SK-N-DZ (cell line): ENCODE measurements around the gene NEK7. TPM values are rescaled to one million over a fixed set of nuclear protein-coding genes. Genes with fewer than 3 reads are reported as not detected.
"Not testable (repeated sequence)": the region's sequence is repeated elsewhere in the genome, so short reads cannot be mapped to it uniquely, and the experiment has no call there.

Experiments
- DNase-seq: peaks from one replicate; pipeline ENCODE4 v3.0.0-alpha.2; 2015; ENCODE audit warnings: low spot score
- polyA plus RNA-seq, 2 experiments: library from polyadenylated mRNA; depleted of rRNA; stranded (reverse); fragments of >200 nt; gene quantifications; 2 replicates each; pipeline ENCODE4 v1.2.3, GENCODE V29; 2014

The NEK7 gene
- 39.8 and 45.4 TPM in 2 replicates for polyA plus RNA-seq (2014; cell fraction: cytosol; rRNA removed)
- polyA plus RNA-seq (2014; cell fraction: nucleus; rRNA removed) = 32.5 and 37.3 TPM in 2 replicates

DNA sequence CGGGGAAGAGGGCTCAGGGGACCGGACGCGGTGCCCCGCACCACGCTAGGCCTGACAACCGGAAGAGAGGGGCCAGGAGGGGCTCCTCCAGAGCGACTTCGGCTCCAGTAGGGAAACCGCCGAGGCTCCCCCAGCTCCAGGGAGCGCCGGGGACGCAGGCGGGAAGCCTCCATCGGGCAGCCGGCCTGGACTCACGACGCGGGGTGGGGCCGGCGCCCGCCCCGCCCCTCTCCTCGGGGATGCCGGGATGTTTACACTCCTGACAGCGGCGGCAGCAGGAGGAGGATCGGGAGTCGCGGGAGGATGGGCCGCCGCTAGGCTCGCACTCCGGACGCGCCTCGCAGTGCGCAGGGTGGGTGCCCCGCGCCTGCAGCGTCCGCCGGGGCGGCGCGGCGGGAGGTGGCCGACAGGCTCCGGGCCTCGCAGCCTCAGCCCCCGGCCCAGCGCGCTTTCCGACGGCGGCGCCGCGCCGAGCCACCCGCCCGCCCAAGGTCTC is at the start of gene NEK7:
Gene NEK7 (plus strand): TSS at position 254 of the 496 bp plus-strand sequence. CDS start 75,583 bp downstream, outside the sequence.
- DNase-seq = peak; percentile 87

DNA sequence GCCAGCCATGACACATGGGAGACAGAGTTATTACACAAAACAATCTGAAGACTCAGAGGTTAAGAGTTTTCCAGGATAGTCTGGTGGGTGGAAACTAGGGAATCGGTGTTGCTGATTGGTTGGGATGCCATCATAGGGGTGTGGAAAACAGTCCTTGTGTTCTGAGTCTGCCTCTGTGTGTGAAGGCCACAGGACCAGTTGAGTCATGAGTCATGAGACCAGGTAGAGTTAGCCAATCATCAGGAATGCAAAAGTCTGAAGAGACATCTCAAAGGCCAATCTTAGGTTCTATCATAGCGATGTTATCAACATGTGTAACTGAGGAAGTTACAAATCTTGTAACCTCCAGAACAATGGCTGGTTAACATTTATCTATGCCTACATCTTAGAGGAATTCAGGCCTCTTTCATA is 49.7 kb upstream of the NEK7 start:
- DNase-seq = no peak

DNA sequence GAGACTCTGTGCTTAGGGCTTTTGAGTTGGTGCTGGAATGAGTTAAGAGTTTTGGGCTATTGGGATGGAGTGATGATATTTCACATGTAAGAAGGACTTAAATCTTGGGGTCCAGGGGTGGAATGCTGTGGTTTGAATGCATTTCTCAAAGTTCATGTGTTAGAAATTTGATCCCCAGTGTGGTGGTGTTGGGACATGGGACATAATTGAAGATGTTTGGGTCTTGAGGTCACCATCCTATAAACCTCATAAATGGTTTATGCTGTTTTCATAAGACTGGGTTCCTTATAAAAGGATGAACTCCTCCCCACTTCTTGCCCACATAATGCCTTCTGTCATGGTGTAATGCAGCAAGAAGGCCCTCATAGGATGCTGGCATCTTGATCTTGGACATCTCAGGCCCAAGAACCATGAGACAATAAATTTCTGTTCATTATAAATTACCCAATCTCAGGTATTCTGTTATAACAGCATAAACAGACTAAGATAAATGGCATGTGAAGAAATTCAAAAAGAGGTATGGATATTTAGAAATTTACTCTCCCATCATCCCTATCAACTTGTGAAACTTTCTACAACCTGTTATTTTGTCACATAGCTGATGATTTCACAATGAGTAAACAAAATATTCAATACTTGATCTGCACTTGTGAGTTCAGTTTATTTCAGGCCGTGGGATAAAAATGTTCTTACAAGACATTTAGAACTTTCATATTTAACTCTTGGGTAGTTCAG is 48.0 kb upstream of the NEK7 start:
- no peak for DNase-seq

DNA sequence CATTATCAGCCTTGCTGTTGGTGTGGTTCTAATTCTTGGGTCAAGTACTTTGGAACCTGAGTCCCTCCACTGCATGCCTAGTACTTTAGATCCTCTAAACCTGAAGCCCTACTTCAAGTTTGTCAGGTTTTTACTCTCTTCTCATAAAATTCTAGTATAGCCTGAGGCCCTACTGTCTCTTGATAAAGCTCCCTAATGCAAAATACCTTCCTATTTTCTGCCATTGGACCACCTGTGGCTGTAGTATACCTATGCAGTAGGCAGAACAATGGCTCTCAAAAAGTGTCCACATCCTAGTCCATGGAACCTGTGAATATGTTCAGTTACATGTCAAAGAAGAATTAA is 47.5 kb upstream of the NEK7 start:
- DNase-seq = no peak

DNA sequence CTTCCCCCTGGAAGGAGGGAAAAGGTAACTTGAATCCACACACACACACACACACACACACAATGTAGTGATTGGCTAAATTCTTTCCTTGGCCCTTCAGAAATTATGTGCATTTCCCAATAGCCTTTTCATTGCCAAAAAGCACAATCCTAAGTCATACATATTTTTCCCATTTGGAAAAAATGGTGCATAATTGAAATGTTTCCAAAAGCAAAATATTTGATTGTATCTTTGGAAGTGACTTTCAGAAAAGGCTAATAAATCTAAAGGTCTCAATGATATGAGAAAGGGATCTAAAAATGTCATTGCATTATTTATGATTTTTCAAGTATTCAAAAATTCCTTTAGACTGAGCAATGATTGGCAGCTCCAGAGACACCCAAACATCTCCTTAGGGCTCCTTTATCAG is 43.5 kb upstream of the NEK7 start:
- DNase-seq = no peak

DNA sequence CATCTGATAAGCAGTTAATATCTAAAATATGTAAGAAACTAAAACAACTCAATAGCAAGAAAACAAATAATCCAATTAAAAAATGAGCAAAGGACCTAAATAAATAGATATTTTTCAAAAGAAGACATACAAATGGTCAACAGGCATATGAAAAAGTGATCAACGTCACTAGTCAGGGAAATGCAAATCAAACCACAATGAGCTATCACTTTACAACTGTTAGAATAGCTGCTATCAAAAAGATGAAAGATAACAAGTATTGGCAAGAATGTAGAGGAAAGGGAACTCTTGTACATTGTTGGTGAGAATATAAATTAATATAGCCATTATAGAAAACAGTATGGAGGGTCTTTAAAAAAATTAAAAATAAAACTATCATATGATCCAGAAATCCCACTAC is 40.7 kb upstream of the NEK7 start:
- DNase-seq = no peak

DNA sequence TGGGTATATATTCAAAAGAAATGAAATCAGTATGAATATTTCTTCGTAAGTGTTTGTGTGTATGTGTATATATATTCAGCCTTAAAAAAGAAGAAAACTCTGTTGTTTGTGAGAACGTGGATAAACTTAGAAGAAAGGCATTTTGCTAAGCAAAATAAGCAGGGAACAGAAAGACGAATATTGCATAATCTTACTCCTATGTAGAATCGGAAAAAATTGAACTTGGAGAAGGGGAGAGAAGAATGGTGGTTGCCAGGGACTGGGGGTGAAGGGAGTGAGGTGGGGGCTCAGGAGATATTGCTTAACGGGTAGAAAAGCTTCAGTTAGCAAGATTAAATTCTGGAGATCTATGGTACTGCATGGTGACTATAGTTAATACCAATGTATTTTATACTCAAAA is 40.3 kb upstream of the NEK7 start:
- DNase-seq = no peak

DNA sequence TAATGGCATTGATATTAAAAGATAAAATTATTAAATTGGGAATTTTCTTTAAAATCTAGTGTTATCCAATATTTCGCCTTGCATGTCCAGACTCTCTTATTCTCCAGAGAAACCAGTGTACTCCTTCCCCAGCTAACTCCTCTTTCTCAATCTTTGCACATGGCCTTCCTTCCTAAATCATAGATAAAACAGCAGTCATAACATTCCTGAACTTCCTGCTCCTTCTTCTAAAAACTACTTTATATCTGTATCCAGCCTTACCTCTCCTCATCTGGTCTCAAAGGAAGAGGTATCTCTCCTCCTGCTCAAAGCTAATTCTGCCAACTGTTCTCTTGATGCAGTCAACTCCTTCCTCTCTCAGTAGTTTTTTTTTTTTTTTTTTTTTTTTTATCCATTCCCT is 39.5 kb upstream of the NEK7 start:
- DNase-seq = no peak

DNA sequence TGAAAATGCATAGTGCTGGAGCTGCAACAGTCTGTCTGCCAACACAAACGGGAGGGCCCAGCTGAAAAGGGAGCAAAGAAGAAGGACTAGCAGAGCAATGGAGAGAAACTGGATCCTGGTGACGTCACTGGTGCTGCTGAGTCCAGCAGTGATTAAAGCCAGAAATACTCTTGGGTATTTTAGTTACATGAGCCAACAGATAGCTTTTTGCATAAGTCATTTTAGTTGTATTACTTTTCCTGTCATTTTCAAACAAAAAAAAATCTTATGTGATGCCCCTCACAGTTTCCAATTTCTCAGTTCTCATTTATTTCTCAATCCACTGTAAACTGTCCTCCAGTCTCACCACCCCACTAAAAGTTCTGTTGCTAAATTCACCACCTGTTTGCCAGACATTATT is 38.7 kb upstream of the NEK7 start:
- DNase-seq = no peak

DNA sequence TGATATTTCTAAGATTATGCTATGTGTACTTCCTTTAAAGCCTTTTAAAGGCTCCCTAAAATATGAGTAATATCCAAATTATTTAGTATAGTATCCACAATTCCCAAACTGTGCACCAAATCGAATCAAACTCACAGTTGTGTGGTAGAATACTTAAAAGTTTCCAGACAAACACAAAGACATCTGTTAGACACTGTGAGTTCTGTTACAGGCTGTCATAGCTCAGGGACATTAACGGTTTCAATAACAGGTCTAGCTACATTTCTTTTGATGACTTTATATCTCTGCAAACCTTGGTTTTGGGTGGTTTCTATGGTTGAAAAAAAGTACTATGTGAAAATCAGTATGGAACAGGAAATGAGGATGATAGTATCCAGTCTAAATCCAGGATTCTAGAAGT is 36.9 kb upstream of the NEK7 start:
- DNase-seq = no peak

DNA sequence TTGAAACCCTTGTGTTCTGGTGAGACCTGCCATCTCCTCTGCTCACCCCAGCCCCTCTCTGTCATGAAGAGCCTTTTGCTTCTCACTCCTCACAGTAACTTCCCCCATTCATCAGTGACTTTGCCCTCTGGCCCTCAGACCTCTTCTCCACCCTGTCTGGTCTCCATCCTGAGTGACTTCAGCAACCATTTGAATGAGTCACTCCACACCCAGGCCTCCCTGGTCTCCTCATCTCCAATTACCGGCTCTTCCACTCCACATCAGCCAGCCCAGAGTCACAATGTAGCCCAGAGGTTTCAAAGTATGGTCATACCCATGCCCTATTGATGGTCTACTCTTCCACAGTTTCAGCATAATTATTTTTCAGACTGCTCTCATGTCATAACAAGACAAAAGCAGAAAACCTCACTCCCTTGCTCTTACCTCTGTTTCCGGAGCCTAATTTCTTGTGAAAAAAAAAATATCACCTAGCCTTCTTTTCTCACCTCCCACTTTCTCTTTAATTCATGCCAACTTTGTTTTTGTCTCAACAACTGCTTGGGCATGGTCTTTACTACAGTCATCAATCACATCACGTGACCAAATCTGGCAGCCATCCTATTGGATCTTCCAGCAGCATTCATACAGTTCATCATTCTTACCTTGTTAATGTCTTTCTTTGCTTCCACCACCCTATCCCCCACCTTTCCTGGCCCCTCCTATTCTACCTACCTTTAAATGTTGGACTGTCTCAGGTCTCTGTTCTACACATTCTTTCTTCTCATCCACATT is 35.6 kb upstream of the NEK7 start:
- no peak for DNase-seq

DNA sequence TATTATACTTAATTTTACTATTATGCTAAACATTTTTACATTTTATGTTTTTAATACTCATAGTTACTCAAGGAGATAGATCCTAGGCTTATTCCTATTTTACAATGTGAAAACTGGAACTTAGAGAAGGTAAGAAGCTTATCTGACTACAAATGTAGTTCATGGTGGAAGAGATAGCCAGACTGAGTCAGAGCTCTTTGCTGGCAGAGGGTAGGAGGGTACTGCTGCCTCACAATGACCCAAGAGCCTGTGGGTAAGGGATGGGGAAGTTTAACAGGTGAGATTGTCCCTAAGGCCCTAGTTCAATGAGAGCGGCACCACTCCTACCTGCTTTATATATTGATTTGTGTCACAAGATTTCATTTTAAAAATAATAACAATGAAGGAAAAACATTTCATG is 34.1 kb upstream of the NEK7 start:
- no peak for DNase-seq

DNA sequence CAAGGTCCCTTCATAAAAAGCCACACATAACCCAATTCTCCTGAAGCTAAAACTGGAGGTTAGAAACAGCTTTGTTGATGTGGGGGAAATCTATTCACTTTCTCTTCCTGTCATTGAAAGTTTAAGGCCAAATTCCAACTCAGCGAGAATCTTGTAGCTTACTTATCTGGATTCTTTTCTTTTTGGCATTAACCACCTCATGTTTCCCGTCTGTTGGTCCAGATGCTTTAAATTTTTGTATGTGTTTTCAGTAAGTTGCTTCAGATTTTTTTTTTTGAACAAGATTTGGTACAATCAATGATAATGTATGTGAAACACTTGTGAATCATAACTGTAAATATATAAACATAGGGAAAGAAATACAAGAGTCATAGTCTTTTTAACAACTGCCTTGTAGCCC is 33.7 kb upstream of the NEK7 start:
- no peak for DNase-seq

DNA sequence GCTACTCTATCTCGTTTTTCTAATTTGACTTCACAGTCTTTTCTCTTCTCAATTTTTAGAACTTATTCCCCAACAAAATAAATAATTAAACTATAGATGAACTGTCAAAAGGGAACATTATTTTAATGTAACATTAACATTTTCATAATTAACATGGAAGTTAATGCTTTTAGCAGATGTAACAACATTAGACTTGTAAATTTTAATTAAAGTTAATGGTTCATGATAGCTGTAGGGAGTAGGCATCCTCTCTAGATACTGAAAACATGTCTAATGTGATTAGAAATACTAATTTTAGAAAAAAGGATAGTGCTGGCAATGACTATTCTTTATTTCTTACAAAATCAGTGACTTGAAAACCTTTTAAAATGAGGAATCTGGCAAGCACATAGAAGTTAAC is 32.1 kb upstream of the NEK7 start:
- DNase-seq = no peak

DNA sequence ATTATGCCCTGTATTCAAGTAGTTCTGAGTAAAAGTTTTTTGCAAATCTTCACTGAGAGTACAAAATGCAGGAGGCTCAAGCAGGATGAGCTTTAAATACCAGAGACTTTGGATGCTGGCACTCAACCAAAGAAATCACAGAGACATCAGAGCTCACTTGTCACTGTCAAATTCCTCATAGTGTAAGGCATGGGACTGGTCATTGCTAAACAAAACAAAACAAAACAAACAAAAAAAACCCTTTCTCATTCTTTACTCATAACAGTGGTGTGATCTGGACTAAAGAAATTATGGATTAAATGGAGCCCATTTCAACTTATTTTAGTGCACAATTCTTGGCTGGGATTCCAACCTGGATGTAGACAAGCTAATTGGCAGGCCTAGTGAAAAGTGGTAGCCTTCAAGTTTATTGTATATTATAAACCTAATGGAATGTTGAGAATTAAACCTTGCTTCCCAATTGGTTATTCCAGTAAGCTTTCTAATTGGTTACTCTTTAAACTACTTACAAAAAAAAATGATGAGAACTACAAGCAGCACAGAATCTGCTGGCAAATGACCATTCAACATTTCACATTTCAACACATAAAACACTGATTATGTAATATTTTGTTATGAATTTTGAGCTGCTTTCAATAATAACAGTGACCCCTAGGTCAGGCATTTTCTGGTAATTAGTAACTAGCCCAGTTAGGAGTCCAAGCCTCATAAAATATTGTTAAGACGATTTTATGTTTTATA is 30.6 kb upstream of the NEK7 start:
- no peak for DNase-seq

DNA sequence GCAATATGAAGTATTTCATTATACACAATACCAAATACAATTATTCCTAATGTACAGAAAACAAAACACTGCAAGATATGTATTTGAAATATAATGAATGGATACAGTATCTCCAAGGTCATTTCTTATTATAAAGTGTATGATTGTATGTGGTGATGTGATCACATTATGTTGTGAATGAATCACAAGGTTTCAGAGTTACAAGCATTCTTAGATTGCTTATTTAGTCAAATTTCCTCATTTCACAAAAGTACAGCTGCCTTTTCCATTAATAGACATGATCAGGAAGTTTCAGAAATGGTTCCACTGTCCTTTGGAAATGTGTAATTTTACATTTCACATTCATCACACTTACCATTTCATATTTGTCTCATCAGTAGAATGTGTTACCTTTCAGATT is 28.3 kb upstream of the NEK7 start:
- DNase-seq = no peak

DNA sequence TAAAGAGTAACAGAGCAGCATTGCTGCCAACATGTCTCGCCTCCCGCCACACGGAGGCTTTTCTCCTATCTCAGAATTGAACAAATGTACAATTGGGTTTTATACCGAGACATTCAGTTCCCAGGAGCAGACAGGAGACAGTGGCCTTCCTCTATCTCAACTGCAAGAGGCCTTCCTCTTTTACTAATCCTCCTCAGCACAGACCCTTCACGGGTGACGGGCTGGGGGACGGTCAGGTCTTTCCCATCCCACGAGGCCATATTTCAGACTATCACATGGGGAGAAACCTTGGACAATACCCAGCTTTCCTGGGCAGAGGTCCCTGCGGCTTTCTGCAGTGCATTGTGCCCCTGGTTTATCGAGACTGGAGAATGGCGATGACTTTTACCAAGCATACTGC is 26.7 kb upstream of the NEK7 start:
- not testable (repeated sequence) for DNase-seq

DNA sequence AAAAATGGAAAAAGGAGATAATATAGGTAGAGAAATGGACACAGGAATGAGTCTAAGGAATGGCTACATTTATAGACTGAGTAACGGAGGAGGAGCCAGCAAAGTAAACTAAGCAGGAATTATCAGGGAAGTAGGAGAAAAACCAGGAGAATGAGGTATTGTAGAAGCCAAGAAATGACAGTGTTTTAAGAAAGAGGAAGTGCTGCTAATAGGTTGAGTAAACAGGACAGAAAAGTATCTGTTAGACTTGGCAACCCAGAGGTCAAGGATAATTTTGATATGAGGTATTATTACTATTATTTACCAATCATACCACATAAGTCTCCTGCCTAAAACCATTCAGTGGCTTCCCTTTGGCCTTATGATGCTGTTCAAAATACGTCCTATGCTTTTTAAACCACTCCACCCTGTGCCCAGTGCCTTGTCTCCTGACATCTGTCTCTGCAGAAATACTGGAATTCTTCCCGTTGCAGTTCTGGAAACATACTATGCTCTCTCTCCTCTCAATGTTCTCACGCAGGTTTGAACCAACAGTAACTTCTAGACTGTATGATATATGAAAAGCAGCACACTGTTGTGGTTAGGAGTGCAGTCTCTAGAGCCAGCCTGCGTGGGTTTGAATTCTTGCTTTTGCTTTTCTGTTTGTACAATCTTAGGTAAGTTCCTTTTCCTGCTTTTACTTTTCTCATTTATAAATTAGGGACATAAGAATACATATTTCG is 24.6 kb upstream of the NEK7 start:
- no peak for DNase-seq

DNA sequence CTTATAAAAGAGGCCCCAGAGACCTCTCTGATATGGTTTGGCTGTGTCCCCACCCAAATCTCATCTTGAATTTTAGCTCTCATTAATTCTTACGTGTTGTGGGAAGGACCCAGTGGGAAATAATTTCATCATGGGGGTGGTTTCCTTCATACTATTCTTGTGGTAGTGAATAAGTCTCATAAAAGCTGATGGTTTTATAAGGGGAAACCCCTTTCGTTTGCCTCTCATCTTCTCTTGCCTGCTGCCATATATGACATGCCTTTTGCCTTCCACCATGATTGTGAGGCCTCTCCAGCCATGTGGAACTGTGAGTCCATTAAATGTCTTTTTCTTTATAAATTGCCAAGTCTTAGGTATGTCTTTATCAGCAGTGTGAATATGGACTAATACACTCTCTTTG is 22.5 kb upstream of the NEK7 start:
- DNase-seq = no peak

DNA sequence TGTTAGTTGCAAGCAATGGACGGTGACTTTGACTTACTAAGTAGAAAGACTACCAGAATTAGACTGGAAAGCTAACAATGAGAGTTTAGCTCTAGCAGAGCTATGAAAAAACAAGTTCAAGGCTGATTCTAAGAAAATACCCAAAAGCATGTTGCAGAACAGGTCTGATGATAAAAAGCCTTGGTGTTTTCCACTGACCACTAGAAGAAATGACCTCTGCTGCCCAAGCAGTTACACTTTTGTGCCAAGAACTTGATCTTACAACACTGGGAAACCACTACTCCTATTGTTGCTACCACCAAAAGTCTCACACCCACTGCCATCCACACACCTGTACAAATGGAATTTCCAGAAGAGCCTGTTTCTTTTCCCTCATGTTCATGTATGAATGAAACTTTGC is 21.4 kb upstream of the NEK7 start:
- DNase-seq = no peak

DNA sequence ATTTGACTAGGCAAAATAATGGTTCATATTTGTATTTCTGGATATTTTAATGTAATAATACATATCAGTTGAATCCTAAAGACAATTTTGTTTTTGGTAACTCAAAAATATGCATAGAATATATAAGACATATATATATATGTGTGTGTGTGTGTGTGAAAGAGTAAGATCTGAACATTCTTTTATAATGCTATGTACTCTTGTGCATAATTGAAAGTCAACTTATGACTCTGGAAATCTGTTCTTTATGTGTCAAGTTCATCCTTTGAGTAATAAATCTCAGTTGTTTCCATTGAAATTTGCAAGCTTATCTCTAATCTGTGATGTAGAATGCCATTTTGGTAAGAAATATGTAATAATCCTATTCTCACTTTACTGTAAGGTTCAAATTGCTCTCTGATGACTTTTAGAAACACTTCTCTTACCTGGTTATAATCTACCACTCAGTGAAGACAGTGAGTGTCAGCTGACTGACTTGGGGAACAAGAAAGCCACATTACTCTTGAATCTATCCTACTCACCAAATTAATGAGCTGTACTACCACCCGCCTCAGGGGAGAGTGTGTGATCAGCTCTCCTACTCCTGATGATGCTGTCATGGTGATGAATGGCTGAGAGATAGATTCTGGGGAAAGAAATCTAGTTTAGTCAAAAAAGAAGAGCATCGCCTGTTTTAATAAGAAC is 15.0 kb upstream of the NEK7 start:
- DNase-seq = no peak
